ENCODE results near the gene LMNB1. TPM values are rescaled to one million over a fixed set of nuclear protein-coding genes. Genes with fewer than 3 reads are reported as not detected.

Gene LMNB1
- total and polyA plus RNA-seq, 2 experiments from 2014 or later = 20.1 to 269 TPM

DNA sequence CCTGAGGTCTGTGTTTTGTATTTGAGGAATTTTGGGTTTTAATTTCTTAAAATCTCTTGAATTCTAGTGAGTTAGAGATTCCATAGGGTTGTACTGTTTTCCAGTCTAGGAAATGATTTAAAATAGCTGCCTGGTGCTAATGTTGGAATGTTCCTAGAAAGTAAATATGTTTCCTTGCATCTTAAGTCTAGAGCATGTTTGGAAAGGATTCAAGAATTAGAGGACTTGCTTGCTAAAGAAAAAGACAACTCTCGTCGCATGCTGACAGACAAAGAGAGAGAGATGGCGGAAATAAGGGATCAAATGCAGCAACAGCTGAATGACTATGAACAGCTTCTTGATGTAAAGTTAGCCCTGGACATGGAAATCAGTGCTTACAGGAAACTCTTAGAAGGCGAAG, 41.8 kb downstream of the LMNB1 start:
- no peak overlapping the region for H3K27ac Mint-ChIP-seq

DNA sequence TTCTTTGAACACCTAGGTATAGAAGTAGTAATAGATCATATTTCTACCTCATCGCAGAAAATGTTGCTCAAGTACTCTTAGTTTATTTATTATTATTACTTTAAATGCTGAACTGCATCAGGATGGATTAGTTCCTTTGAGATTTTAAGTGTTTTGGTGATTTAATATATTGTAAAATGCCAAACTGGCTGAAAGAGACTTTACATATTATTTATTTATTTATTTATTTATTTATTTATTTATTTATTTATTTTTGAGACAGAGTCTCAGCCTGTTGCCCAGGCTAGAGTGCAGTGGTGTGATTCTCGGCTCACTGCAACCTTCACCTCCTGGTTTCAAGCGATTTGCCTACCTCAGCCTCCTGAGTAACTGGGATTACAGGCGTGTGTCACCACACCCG, 42.3 kb downstream of the LMNB1 start:
- Histone ChIP-seq H3K36me3 (ENCODE audit: insufficient read depth) (peaks cover 51% of the 10 kb centered on the region), H2AFZ (no peak overlapping the region), H3K9me2 (ENCODE audit: insufficient read depth) (no peaks in the 10 kb centered on the region), H3K79me2 (replicated peaks; ENCODE audit: insufficient read depth) (peaks cover 71% of the 10 kb centered on the region), H3F3A (replicated peaks; ENCODE audit: low read depth) (no peaks in the 10 kb centered on the region), H3K27me3 (ENCODE audit: insufficient read depth) (no peaks in the 10 kb centered on the region), H3K4me2 (no peak overlapping the region), H4K20me1 (replicated peaks; ENCODE audit: insufficient read depth) (peaks cover 8% of the 10 kb centered on the region), H3K4me1 (ENCODE audit: insufficient read depth) (no peaks in the 10 kb centered on the region), H3K27ac (ENCODE audit: low read depth) (0 out of 2 replicates have a peak overlapping the region, but pooled peaks have one; percentile 34), H3K4me3 (no peak overlapping the region)
- peaks cover 77% of the 10 kb centered on the region for H3K36me3 Mint-ChIP-seq (ENCODE audit: low read depth)
- no peak overlapping the region for H3K27ac Mint-ChIP-seq
- peaks cover 3% of the 10 kb centered on the region; the same call in 2 of the 3 replicates for H3K4me1 Mint-ChIP-seq
- no peaks in the 10 kb centered on the region for H3K27me3 Mint-ChIP-seq (ENCODE audit: insufficient read depth, low read depth, poor library complexity)
- DNase-seq (ENCODE audit: low spot score) = no peak
- H3K4me3 Mint-ChIP-seq = no peak overlapping the region
- no peak for ATAC-seq
- no peaks in the 10 kb centered on the region for H3K9me3 Mint-ChIP-seq
- TF ChIP-seq EZH2 (IDR thresholded peaks at IDR 0.05; ENCODE audit: low read depth, unreplicated experiment) (no peak), NANOG (IDR thresholded peaks at IDR 0.05; ENCODE audit: borderline replicate concordance) (no peak), EZH2phosphoT487 (IDR thresholded peaks at IDR 0.05; ENCODE audit: unreplicated experiment) (no peak), JUNB (IDR thresholded peaks at IDR 0.05; ENCODE audit: unreplicated experiment) (no peak), STAT1 (IDR thresholded peaks at IDR 0.05; ENCODE audit: unreplicated experiment) (no peak)
- TF ChIP-seq, protein P1, sequence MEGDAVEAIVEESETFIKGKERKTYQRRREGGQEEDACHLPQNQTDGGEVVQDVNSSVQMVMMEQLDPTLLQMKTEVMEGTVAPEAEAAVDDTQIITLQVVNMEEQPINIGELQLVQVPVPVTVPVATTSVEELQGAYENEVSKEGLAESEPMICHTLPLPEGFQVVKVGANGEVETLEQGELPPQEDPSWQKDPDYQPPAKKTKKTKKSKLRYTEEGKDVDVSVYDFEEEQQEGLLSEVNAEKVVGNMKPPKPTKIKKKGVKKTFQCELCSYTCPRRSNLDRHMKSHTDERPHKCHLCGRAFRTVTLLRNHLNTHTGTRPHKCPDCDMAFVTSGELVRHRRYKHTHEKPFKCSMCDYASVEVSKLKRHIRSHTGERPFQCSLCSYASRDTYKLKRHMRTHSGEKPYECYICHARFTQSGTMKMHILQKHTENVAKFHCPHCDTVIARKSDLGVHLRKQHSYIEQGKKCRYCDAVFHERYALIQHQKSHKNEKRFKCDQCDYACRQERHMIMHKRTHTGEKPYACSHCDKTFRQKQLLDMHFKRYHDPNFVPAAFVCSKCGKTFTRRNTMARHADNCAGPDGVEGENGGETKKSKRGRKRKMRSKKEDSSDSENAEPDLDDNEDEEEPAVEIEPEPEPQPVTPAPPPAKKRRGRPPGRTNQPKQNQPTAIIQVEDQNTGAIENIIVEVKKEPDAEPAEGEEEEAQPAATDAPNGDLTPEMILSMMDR (conservative IDR thresholded peaks at IDR 0.05; ENCODE audit: low read depth in 2 of 2) = no peak
- TF ChIP-seq, protein P2, sequence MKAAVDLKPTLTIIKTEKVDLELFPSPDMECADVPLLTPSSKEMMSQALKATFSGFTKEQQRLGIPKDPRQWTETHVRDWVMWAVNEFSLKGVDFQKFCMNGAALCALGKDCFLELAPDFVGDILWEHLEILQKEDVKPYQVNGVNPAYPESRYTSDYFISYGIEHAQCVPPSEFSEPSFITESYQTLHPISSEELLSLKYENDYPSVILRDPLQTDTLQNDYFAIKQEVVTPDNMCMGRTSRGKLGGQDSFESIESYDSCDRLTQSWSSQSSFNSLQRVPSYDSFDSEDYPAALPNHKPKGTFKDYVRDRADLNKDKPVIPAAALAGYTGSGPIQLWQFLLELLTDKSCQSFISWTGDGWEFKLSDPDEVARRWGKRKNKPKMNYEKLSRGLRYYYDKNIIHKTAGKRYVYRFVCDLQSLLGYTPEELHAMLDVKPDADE (IDR thresholded peaks at IDR 0.05) = no peak
- TF ChIP-seq, protein P3, sequence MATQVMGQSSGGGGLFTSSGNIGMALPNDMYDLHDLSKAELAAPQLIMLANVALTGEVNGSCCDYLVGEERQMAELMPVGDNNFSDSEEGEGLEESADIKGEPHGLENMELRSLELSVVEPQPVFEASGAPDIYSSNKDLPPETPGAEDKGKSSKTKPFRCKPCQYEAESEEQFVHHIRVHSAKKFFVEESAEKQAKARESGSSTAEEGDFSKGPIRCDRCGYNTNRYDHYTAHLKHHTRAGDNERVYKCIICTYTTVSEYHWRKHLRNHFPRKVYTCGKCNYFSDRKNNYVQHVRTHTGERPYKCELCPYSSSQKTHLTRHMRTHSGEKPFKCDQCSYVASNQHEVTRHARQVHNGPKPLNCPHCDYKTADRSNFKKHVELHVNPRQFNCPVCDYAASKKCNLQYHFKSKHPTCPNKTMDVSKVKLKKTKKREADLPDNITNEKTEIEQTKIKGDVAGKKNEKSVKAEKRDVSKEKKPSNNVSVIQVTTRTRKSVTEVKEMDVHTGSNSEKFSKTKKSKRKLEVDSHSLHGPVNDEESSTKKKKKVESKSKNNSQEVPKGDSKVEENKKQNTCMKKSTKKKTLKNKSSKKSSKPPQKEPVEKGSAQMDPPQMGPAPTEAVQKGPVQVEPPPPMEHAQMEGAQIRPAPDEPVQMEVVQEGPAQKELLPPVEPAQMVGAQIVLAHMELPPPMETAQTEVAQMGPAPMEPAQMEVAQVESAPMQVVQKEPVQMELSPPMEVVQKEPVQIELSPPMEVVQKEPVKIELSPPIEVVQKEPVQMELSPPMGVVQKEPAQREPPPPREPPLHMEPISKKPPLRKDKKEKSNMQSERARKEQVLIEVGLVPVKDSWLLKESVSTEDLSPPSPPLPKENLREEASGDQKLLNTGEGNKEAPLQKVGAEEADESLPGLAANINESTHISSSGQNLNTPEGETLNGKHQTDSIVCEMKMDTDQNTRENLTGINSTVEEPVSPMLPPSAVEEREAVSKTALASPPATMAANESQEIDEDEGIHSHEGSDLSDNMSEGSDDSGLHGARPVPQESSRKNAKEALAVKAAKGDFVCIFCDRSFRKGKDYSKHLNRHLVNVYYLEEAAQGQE (IDR thresholded peaks at IDR 0.05; ENCODE audit: unreplicated experiment) = no peak

More for the DNA sequence above, 41.8 kb downstream of the LMNB1 start:
- Mint-ChIP-seq H3K4me3 (no peak overlapping the region), H3K4me1 (peaks cover 3% of the 10 kb centered on the region; the same call in 2 of the 3 replicates), H3K36me3 (ENCODE audit: low read depth) (peaks cover 83% of the 10 kb centered on the region), H3K27me3 (ENCODE audit: insufficient read depth, low read depth, poor library complexity) (no peaks in the 10 kb centered on the region), H3K9me3 (no peaks in the 10 kb centered on the region)
- peak overlapping the region; percentile 34 for H3K27ac ChIP-seq (ENCODE audit: low read depth)
- no peak overlapping the region for H2AFZ ChIP-seq
- H3K79me2 ChIP-seq (replicated peaks; ENCODE audit: insufficient read depth) = peaks cover 77% of the 10 kb centered on the region
- TF ChIP-seq, protein P2 (IDR thresholded peaks at IDR 0.05) = no peak
- TF ChIP-seq JUNB (IDR thresholded peaks at IDR 0.05; ENCODE audit: unreplicated experiment) (no peak), EZH2 (IDR thresholded peaks at IDR 0.05; ENCODE audit: low read depth, unreplicated experiment) (no peak), ZNF114 (CRISPR knock-in tag; IDR thresholded peaks at IDR 0.05) (no peak), EZH2phosphoT487 (IDR thresholded peaks at IDR 0.05; ENCODE audit: unreplicated experiment) (no peak), POLR2AphosphoS5 (IDR thresholded peaks at IDR 0.05; ENCODE audit: low read depth) (no peak)
- TF ChIP-seq, protein P3 (IDR thresholded peaks at IDR 0.05; ENCODE audit: unreplicated experiment) = no peak
- DNase-seq (ENCODE audit: low spot score) = no peak
- peaks cover 8% of the 10 kb centered on the region for H4K20me1 ChIP-seq (replicated peaks; ENCODE audit: insufficient read depth)
- H3K4me1 ChIP-seq (ENCODE audit: insufficient read depth) = no peaks in the 10 kb centered on the region
- H3K4me3 ChIP-seq = no peak overlapping the region
- no peaks in the 10 kb centered on the region; the same call in 1 of the 2 replicates for H3F3A ChIP-seq (replicated peaks; ENCODE audit: low read depth)
- no peaks in the 10 kb centered on the region for H3K27me3 ChIP-seq (ENCODE audit: insufficient read depth)
- peaks cover 51% of the 10 kb centered on the region for H3K36me3 ChIP-seq (ENCODE audit: insufficient read depth)
- no peak overlapping the region for H3K4me2 ChIP-seq
- H3K9me2 ChIP-seq (ENCODE audit: insufficient read depth) = no peaks in the 10 kb centered on the region
- no peak for ATAC-seq

Measured in GM23338 (cell line).